VCaP (cell line): ENCODE measurements around the gene ALG10B.
"Not testable (repeated sequence)": the region's sequence is repeated elsewhere in the genome, so short reads cannot be mapped to it uniquely, and the experiment has no call there.

ENCODE experiments used
- H3K27ac ChIP-seq: fragments of 450-650 bp; 2 replicates; pipeline ENCODE4 v1.5.1; 2017
- CTCF ChIP-seq: fragments of 450-650 bp; conservative IDR thresholded peaks from 2 replicates; pipeline ENCODE4 v1.5.1; 2017; ENCODE audit warnings: mild to moderate bottlenecking, moderate library complexity

The ALG10B gene, protein sequence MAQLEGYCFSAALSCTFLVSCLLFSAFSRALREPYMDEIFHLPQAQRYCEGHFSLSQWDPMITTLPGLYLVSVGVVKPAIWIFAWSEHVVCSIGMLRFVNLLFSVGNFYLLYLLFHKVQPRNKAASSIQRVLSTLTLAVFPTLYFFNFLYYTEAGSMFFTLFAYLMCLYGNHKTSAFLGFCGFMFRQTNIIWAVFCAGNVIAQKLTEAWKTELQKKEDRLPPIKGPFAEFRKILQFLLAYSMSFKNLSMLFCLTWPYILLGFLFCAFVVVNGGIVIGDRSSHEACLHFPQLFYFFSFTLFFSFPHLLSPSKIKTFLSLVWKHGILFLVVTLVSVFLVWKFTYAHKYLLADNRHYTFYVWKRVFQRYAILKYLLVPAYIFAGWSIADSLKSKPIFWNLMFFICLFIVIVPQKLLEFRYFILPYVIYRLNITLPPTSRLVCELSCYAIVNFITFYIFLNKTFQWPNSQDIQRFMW

GRCh38 chr12:38316391-38317129 lies at the start of gene ALG10B:
ALG10B (plus strand) TSS chr12:38316774; CDS start chr12:38316894, 120 bp downstream.
- H3K27ac ChIP-seq = peak within 1 kb of the TSS; percentile 67
- TF ChIP-seq CTCF = peak; percentile 68

DNA sequence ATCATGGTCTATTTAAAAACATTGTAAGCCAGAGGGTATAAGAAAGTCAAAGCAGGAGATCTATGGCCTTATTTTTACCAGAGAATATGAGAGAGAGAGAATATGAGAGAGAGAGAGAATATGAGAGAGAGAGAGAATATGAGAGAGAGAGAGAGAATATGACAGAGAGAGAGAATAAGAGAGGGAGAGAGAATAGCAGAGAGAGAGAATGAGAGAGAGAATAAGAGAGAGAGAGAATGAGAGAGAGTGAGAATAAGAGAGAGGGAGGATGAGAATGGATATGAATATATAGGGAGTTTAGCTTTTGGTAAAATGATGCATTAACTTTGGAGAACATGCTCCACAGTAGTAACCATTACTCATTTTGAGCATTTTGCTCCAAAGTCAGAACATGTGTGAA lies 48.0 kb upstream of the ALG10B start:
- H3K27ac ChIP-seq = no peak overlapping the region
- no peak for TF ChIP-seq CTCF

GRCh38 chr12:38269897-38270296 lies 46.7 kb upstream of the ALG10B start:
- TF ChIP-seq CTCF = no peak
- H3K27ac ChIP-seq = no peak overlapping the region

GRCh38 chr12:38279756-38280155 lies 36.8 kb upstream of the ALG10B start:
- no peak for TF ChIP-seq CTCF
- H3K27ac ChIP-seq = no peak overlapping the region

DNA sequence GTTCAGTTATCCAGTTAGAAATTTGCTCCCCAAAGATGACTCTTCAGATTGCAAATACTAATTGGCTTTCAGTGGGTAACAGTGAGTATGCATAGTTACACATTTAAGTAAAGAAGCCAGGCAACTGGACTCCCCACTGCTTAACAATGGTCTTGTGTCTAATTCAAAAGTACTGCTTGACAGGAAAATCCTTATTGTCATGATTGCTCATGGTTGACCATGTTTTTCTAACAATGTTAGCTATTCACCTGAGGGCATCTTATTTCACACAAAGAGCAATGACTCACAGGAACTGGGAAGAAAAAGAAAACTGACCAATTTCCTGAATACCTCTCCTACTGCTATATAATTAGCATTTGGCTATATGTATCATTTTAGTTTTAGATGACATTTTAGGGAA lies 33.7 kb upstream of the ALG10B start:
- H3K27ac ChIP-seq = no peak overlapping the region
- no peak for TF ChIP-seq CTCF

GRCh38 chr12:38289396-38289795 lies 27.2 kb upstream of the ALG10B start:
- TF ChIP-seq CTCF = no peak

GRCh38 chr12:38291160-38291559 lies 25.4 kb upstream of the ALG10B start:
- no peak for TF ChIP-seq CTCF

More at GRCh38 chr12:38289396-38289795, 27.2 kb upstream of the ALG10B start:
- H3K27ac ChIP-seq = no peak overlapping the region

DNA sequence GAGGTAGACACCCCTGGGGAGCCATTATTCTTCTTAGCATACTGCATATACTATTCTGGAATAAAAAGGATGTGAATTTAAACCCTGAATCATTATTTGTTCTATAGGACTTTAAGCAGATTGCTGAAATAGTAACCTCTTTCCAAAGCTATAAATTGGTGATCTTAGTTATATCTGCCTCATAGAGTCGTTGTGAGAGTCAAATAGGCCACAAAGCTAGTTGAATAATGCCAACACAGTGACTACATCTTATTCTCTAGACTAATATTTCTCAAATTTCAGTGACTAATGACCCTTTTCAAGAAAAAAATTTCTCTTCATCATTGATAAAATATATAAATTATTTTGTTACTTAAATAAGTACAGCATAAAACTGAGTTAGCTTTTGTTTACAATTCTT lies 13.6 kb upstream of the ALG10B start:
- not testable (repeated sequence) for H3K27ac ChIP-seq

More at GRCh38 chr12:38291160-38291559, 25.4 kb upstream of the ALG10B start:
- H3K27ac ChIP-seq = no peak overlapping the region

DNA sequence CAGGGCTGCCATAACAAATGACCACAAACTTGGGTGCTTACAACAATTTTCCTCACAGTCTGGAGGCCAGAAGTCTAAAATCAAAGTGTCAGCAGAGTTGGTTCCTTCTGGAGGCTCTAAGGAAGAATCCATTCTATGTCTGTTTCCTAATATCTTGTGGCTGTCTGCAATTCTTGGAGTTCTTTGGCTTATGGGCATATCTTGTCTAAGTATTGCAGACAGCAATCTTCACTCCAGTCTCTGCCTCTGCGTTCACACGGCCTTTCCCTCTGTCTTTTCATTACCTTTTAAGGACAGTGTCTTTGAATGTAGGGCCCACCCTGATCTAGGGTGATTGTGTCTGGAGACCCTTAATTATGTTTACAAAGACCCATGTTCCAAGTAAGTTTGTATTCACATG lies 5.4 kb downstream of the ALG10B start:
- H3K27ac ChIP-seq = not testable (repeated sequence)
